PC-3 (cell line): Measurements from ENCODE around the gene AKAP8. TPM values are rescaled to one million over a fixed set of nuclear protein-coding genes. Genes with fewer than 3 reads are reported as not detected.
"Not testable (repeated sequence)": the region's sequence is repeated elsewhere in the genome, so short reads cannot be mapped to it uniquely, and the experiment has no call there.

Experiments
- ATAC-seq: fragments of 200-7000 bp; cut with Tn5 transposase; 2 replicates; pipeline ENCODE4 v1.9.1; 2020; ENCODE audit warnings: mild to moderate bottlenecking, moderate library complexity
- BruUV-seq: library from RNA; stranded (reverse); fragments of 400-500 nt; replicated peaks from 2 replicates; lab custom pipeline; 2021; lab: Mats Ljungman, UMichigan
- CTCF ChIA-PET: fragments of 300-600 bp; sonication (Branson Sonifier 250); formaldehyde crosslinking; loops from one replicate; lab custom pipeline; 2022; ENCODE audit warnings: antibody characterized with exemption; lab: Charles Lee
- POLR2A ChIA-PET: fragments of 300-600 bp; sonication (Branson Sonifier 250); formaldehyde crosslinking; loops from one replicate; lab custom pipeline; 2022; ENCODE audit warnings: antibody characterized with exemption; ENCODE audit not compliant: unreplicated experiment; lab: Charles Lee
- DNase-seq: peaks from one replicate; pipeline ENCODE4 v3.0.0-alpha.2; 2015
- H2AFZ ChIP-seq: fragments of 300-600 bp; sonication (generic); 2 replicates; pipeline ENCODE4 v1.6.0; 2016; ENCODE audit warnings: antibody characterized with exemption, low read length
- H3F3A ChIP-seq: fragments of 300-600 bp; sonication (generic); one replicate; pipeline ENCODE4 v1.6.0; 2017; ENCODE audit warnings: antibody characterized with exemption, low read length, control low read depth, mild to moderate bottlenecking; ENCODE audit not compliant: unreplicated experiment
- H3K27ac ChIP-seq: fragments of 300-600 bp; sonication (generic); 2 replicates; pipeline ENCODE4 v1.5.1; 2016; ENCODE audit warnings: mild to moderate bottlenecking, low read length
- H3K27me3 ChIP-seq: fragments of 300-600 bp; sonication (generic); 2 replicates; pipeline ENCODE4 v1.6.1; 2016; ENCODE audit warnings: low read length, mixed read lengths
- H3K36me3 ChIP-seq: fragments of 300-600 bp; sonication (generic); 2 replicates; pipeline ENCODE4 v1.6.1; 2016; ENCODE audit warnings: low read depth, mixed run types, low read length, mixed read lengths
- H3K4me1 ChIP-seq: fragments of 300-600 bp; sonication (generic); 2 replicates; pipeline ENCODE4 v1.5.1; 2016; ENCODE audit warnings: low read length; ENCODE audit not compliant: insufficient read depth
- H3K4me2 ChIP-seq: fragments of 300-600 bp; sonication (generic); 2 replicates; pipeline ENCODE4 v1.6.0; 2016; ENCODE audit warnings: low read length
- H3K4me3 ChIP-seq: fragments of 300-600 bp; sonication (generic); 2 replicates; pipeline ENCODE4 v1.5.1; 2016; ENCODE audit warnings: mild to moderate bottlenecking, low read length, mixed read lengths
- H3K79me2 ChIP-seq: fragments of 300-600 bp; sonication (generic); 2 replicates; pipeline ENCODE4 v1.6.1; 2017; ENCODE audit warnings: low read length, mixed read lengths
- H3K9ac ChIP-seq: fragments of 300-600 bp; sonication (generic); 2 replicates; pipeline ENCODE4 v1.6.0; 2016; ENCODE audit warnings: mild to moderate bottlenecking, low read length
- H3K9me2 ChIP-seq: fragments of 300-600 bp; sonication (generic); replicated peaks from 2 replicates; pipeline ENCODE4 v1.6.1; 2016; ENCODE audit warnings: mixed run types, low read length, mixed read lengths
- H3K9me3 ChIP-seq: fragments of 300-600 bp; sonication (generic); 2 replicates; pipeline ENCODE4 v1.6.1; 2016; ENCODE audit warnings: low read length, mixed read lengths
- H4K20me1 ChIP-seq: fragments of 300-600 bp; sonication (generic); 2 replicates; pipeline ENCODE4 v1.6.1; 2016; ENCODE audit warnings: low read length, mixed read lengths
- EZH2 ChIP-seq: fragments of 300-600 bp; sonication (generic); IDR thresholded peaks from one replicate; pipeline ENCODE4 v1.6.1; 2017; ENCODE audit warnings: antibody characterized with exemption, mild to moderate bottlenecking, low read length; ENCODE audit not compliant: unreplicated experiment
- EZH2phosphoT487 ChIP-seq: fragments of 300-600 bp; sonication (generic); IDR thresholded peaks from 2 replicates; pipeline ENCODE4 v1.6.1; 2018; ENCODE audit warnings: mild to moderate bottlenecking, antibody characterized with exemption, low read length, borderline replicate concordance
- intact Hi-C: fragments of 100-400 bp; cut with micrococcal nuclease; formaldehyde crosslinking; loops from 2 replicates; pipeline ENCODE4 v1.9.0; 2023
- total RNA-seq: library from RNA; depleted of rRNA; stranded (reverse); fragments of >200 nt; gene quantifications from 2 replicates; pipeline ENCODE4 v1.2.3, GENCODE V29; 2014
- TF ChIP-seq, protein P1 (sequence below): fragments of 300-600 bp; sonication (generic); conservative IDR thresholded peaks from 2 replicates; pipeline ENCODE4 v1.5.1; 2017; ENCODE audit warnings: antibody characterized with exemption, low read depth, mild to moderate bottlenecking, low read length

AKAP8 gene
- total RNA-seq, 1 experiment from 2014 or later = 36.3 TPM

DNA sequence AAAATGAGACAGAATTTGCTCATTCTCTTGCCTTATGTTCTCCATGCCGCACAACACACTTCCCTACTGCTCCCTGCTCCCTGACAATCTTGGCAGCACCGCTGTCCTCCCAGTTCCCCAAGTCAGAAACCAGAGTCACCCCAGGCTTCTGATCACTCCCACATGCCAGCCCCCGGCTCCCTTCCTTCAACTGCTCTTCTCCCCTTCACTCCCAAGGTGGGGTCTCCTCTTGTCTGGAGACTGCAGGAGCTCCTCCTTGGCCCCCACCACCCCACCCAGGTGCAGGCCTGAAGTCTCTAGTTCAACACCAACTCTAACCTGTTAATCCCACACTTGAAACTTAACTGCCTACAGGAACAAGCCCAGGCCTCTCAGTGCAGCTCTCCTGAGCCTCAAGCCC, 16.8 kb upstream of the AKAP8 start:
- TF ChIP-seq EZH2 (no peak), EZH2phosphoT487 (no peak)
- TF ChIP-seq, protein P1, sequence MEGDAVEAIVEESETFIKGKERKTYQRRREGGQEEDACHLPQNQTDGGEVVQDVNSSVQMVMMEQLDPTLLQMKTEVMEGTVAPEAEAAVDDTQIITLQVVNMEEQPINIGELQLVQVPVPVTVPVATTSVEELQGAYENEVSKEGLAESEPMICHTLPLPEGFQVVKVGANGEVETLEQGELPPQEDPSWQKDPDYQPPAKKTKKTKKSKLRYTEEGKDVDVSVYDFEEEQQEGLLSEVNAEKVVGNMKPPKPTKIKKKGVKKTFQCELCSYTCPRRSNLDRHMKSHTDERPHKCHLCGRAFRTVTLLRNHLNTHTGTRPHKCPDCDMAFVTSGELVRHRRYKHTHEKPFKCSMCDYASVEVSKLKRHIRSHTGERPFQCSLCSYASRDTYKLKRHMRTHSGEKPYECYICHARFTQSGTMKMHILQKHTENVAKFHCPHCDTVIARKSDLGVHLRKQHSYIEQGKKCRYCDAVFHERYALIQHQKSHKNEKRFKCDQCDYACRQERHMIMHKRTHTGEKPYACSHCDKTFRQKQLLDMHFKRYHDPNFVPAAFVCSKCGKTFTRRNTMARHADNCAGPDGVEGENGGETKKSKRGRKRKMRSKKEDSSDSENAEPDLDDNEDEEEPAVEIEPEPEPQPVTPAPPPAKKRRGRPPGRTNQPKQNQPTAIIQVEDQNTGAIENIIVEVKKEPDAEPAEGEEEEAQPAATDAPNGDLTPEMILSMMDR = no peak
- CTCF ChIA-PET = interaction anchor here (0.5 kb wide), 1 partner anchor 305 kb away, joined by 17 read pairs; no protein-coding TSS in a partner anchor
- H4K20me1 ChIP-seq = no peaks in the 10 kb centered on the region

GRCh38 chr19:15395251-15395650, 15.7 kb upstream of the AKAP8 start:
- H3K36me3 ChIP-seq = peaks cover 54% of the 10 kb centered on the region
- H3K9me2 ChIP-seq, H2AFZ ChIP-seq, BruUV-seq, H3K9me3 ChIP-seq, intact Hi-C loops, DNase-seq, H3K4me1 ChIP-seq, H3K4me2 ChIP-seq, ATAC-seq, H4K20me1 ChIP-seq, H3K9ac ChIP-seq, H3F3A ChIP-seq, CTCF ChIA-PET, H3K27me3 ChIP-seq, H3K4me3 ChIP-seq, POLR2A ChIA-PET, H3K27ac ChIP-seq: not testable (repeated sequence)
- peaks cover 11% of the 10 kb centered on the region for H3K79me2 ChIP-seq

More for the DNA sequence above, 16.8 kb upstream of the AKAP8 start:
- Histone ChIP-seq H3K9me3 (no peaks in the 10 kb centered on the region), H3F3A (no peaks in the 10 kb centered on the region), H3K27me3 (no peaks in the 10 kb centered on the region), H3K4me2 (no peak overlapping the region), H3K36me3 (peaks cover 60% of the 10 kb centered on the region), H3K4me3 (no peak overlapping the region), H3K9me2 (no peaks in the 10 kb centered on the region), H3K79me2 (peaks cover 7% of the 10 kb centered on the region), H3K9ac (no peak overlapping the region), H3K4me1 (no peaks in the 10 kb centered on the region), H2AFZ (no peak overlapping the region), H3K27ac (no peak overlapping the region)
- intact Hi-C loops = no loop called here
- DNase-seq (no peak), ATAC-seq (no peak)
- POLR2A ChIA-PET = no interaction called here
- no TSS peak for BruUV-seq

- POLR2A ChIA-PET = no interaction called here
- Histone ChIP-seq H3K4me2 (no peak overlapping the region), H3K27me3 (no peaks in the 10 kb centered on the region), H4K20me1 (no peaks in the 10 kb centered on the region), H3K27ac (no peak overlapping the region), H3K4me1 (no peaks in the 10 kb centered on the region), H3K4me3 (no peak overlapping the region), H3K9ac (no peak overlapping the region), H2AFZ (no peak overlapping the region), H3F3A (no peaks in the 10 kb centered on the region), H3K9me3 (no peaks in the 10 kb centered on the region), H3K79me2 (peaks cover 16% of the 10 kb centered on the region), H3K36me3 (peaks cover 49% of the 10 kb centered on the region), H3K9me2 (no peaks in the 10 kb centered on the region)
- CTCF ChIA-PET = no interaction called here
- ATAC-seq (no peak), DNase-seq (no peak)
- no TSS peak for BruUV-seq
- TF ChIP-seq, protein P1 = no peak
- intact Hi-C loops = no loop called here
Measured at GRCh38 chr19:15394426-15394825, 14.8 kb upstream of the AKAP8 start.
